ENCODE results near the gene INSYN2B.

- no peak for TF ChIP-seq POLR2A (IDR thresholded peaks at IDR 0.05)
- TF ChIP-seq, protein P1, sequence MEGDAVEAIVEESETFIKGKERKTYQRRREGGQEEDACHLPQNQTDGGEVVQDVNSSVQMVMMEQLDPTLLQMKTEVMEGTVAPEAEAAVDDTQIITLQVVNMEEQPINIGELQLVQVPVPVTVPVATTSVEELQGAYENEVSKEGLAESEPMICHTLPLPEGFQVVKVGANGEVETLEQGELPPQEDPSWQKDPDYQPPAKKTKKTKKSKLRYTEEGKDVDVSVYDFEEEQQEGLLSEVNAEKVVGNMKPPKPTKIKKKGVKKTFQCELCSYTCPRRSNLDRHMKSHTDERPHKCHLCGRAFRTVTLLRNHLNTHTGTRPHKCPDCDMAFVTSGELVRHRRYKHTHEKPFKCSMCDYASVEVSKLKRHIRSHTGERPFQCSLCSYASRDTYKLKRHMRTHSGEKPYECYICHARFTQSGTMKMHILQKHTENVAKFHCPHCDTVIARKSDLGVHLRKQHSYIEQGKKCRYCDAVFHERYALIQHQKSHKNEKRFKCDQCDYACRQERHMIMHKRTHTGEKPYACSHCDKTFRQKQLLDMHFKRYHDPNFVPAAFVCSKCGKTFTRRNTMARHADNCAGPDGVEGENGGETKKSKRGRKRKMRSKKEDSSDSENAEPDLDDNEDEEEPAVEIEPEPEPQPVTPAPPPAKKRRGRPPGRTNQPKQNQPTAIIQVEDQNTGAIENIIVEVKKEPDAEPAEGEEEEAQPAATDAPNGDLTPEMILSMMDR (IDR thresholded peaks at IDR 0.05), result no peak
These were observed 75.8 kb downstream of the INSYN2B start for GRCh38 chr5:169904508-169904907.
